Trophoblast cell (in vitro differentiated cells and primary cell): ENCODE results near the gene ABLIM3.
"Not testable (repeated sequence)": the region's sequence is repeated elsewhere in the genome, so short reads cannot be mapped to it uniquely, and the experiment has no call there.

Experiments used
- DNase-seq, 2 donors: peaks; one replicate each; pipeline ENCODE4 v3.0.0-alpha.2; 2016
- H2AFZ ChIP-seq: 2 replicates; pipeline ENCODE4 v1.6.1; 2013; ENCODE audit warnings: low read length, moderate library complexity, mild to moderate bottlenecking; ENCODE audit not compliant: insufficient read depth, poor library complexity
- H2AK5ac ChIP-seq: 2 replicates; pipeline ENCODE4 v1.6.1; 2013; ENCODE audit warnings: mild to moderate bottlenecking, low read length
- H2BK120ac ChIP-seq: 2 replicates; pipeline ENCODE4 v1.6.1; 2013; ENCODE audit warnings: low read length, mild to moderate bottlenecking, moderate library complexity; ENCODE audit not compliant: insufficient read depth, poor library complexity
- H2BK12ac ChIP-seq: 2 replicates; pipeline ENCODE4 v1.6.1; 2013; ENCODE audit warnings: mild to moderate bottlenecking, low read length, moderate library complexity
- H2BK5ac ChIP-seq: 2 replicates; pipeline ENCODE4 v1.6.1; 2013; ENCODE audit warnings: low read length, low read depth, moderate library complexity, mild to moderate bottlenecking; ENCODE audit not compliant: poor library complexity
- H3K14ac ChIP-seq: 2 replicates; pipeline ENCODE4 v1.6.1; 2013; ENCODE audit warnings: mild to moderate bottlenecking, low read length
- H3K18ac ChIP-seq: 2 replicates; pipeline ENCODE4 v1.6.1; 2013; ENCODE audit warnings: mild to moderate bottlenecking, low read length
- H3K23ac ChIP-seq: 2 replicates; pipeline ENCODE4 v1.6.1; 2013; ENCODE audit warnings: low read length
- H3K27ac ChIP-seq: 2 replicates; pipeline ENCODE4 v1.5.1; 2013; ENCODE audit warnings: low read depth, mild to moderate bottlenecking, inconsistent platforms, low read length, moderate library complexity
- H3K27me3 ChIP-seq: 2 replicates; pipeline ENCODE4 v1.6.1; 2013; ENCODE audit warnings: inconsistent platforms, mild to moderate bottlenecking, low read length, moderate library complexity; ENCODE audit not compliant: insufficient read depth
- H3K36me3 ChIP-seq, 2 experiments: 1 replicate in 1 of 2; 2 replicates in 1 of 2; pipeline ENCODE4 v1.6.1; 2013; ENCODE audit warnings: low read length in 2 of 2, mild to moderate bottlenecking in 2 of 2, moderate library complexity in 1 of 2; ENCODE audit not compliant: insufficient read depth in 2 of 2, control insufficient read depth in 1 of 2
- H3K4ac ChIP-seq: 2 replicates; pipeline ENCODE4 v1.6.1; 2013; ENCODE audit warnings: low read depth, mild to moderate bottlenecking, low read length, moderate library complexity
- H3K4me1 ChIP-seq, 2 experiments: 1 replicate in 1 of 2; 2 replicates in 1 of 2; pipeline ENCODE4 v1.6.1; 2013; ENCODE audit warnings: low read length in 2 of 2, mild to moderate bottlenecking in 2 of 2, moderate library complexity in 1 of 2; ENCODE audit not compliant: insufficient read depth in 2 of 2, control insufficient read depth in 1 of 2
- H3K4me2 ChIP-seq: 2 replicates; pipeline ENCODE4 v1.6.1; 2013; ENCODE audit warnings: inconsistent platforms, mild to moderate bottlenecking, low read length, moderate library complexity
- H3K4me3 ChIP-seq: 2 replicates; pipeline ENCODE4 v1.5.1; 2013; ENCODE audit warnings: mild to moderate bottlenecking, low read depth, low read length, inconsistent platforms
- H3K79me1 ChIP-seq: one replicate; pipeline ENCODE4 v1.6.1; 2013; ENCODE audit warnings: low read length
- H3K79me2 ChIP-seq: 2 replicates; pipeline ENCODE4 v1.6.1; 2013; ENCODE audit warnings: low read length, mild to moderate bottlenecking; ENCODE audit not compliant: control insufficient read depth, insufficient read depth, poor library complexity
- H3K9ac ChIP-seq: 2 replicates; pipeline ENCODE4 v1.6.1; 2013; ENCODE audit warnings: mild to moderate bottlenecking, low read length
- H3K9me3 ChIP-seq: 2 replicates; pipeline ENCODE4 v1.6.1; 2013; ENCODE audit warnings: low read depth, mild to moderate bottlenecking, control low read depth, inconsistent platforms, low read length; ENCODE audit not compliant: insufficient read depth
- H4K12ac ChIP-seq: 2 replicates; pipeline ENCODE4 v1.6.1; 2013; ENCODE audit warnings: low read depth, mild to moderate bottlenecking, low read length, moderate library complexity
- H4K8ac ChIP-seq: 2 replicates; pipeline ENCODE4 v1.6.1; 2013; ENCODE audit warnings: low read depth, mild to moderate bottlenecking, low read length, moderate library complexity
- H4K91ac ChIP-seq: one replicate; pipeline ENCODE4 v1.6.1; 2013; ENCODE audit warnings: low read depth, mild to moderate bottlenecking, low read length, moderate library complexity
- WGBS: extraction: QIAGEN DNeasy Blood & Tissue Kit; methylation state at CpG from one replicate; pipeline ENCODE4 v1.1.7; 2013; ENCODE audit warnings: missing lambda C conversion rate; ENCODE audit not compliant: insufficient read length, insufficient coverage; ENCODE audit errors: extremely low coverage; 5-methylcytosine and 5-hydroxymethylcytosine counted together

Gene ABLIM3

DNA sequence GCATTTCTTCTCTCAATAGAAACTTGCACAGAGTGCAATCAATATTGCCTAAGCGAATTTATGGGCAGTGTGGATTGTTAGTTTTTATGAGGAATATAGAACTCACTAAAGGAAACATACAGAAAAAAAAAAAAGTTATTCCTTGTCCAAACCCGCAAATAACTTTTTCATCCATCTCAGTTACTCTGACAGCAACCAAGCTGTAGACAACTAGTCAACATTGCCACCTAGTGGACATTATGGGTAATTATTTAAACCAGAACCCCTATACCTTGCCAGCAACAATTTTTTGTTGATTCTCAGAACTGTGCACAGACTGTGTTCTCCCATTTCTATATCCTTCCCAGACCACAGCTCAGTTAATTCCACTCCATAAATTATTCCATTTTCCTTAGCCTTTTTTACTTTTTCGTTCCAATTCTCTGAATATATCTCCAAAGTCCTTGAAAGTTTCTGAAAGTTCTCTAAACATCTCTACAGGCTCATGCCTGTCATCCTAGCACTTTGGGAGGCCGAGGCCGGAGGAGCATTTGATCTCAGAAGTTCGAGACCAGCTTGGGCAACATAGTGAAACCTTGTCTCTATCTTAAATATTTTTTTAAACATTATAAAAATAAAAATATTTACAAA lies 127.8 kb downstream of the ABLIM3 start:
- Histone ChIP-seq H2AK5ac (no peak overlapping the region), H3K4me3 (no peak overlapping the region)

DNA sequence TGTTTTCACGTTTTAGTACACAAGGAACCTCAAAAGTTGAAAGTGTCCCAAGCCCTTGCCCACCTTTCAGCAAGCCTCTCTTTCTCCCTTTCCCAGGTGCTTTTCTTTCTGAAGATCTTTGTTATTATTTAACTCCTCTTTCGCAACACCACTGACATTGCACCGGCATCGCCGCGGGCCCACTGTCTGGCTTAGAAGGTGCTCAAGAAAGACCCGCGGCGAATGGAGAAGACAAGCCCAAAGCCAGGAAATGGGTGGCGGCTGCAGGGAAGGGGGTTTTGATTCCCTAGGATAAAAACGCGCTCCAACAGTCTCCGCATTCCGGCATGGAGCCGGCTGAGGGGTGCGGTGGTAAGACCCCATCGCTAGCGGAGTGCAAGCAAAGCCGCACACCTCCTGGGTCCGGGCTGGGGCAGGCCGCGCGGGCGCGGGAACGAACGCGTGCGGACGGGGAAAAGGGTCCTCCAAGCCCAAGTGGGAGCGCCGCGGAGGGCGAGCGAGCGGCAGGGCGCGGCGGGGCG lies 130.0 kb downstream of the ABLIM3 start:
- H2AFZ ChIP-seq = peak overlapping the region; percentile 87
- no peaks in the 10 kb centered on the region for H3K36me3 ChIP-seq
- H2AK5ac ChIP-seq = no peak overlapping the region
- peak overlapping the region; percentile 14 for H2BK5ac ChIP-seq
- H3K4me1 ChIP-seq = peaks cover 4 to 6% of the 10 kb centered on the region in 2 experiments
- no peaks in the 10 kb centered on the region for H3K27me3 ChIP-seq
- peak overlapping the region; percentile 81 for H3K14ac ChIP-seq
- peaks cover 4% of the 10 kb centered on the region for H3K79me1 ChIP-seq
- H3K18ac ChIP-seq = peak overlapping the region; percentile 57
- peak overlapping the region; percentile 56 for H2BK120ac ChIP-seq
- no peak overlapping the region for H3K23ac ChIP-seq
- peak overlapping the region; percentile 83 for H3K4me3 ChIP-seq
- H3K27ac ChIP-seq = peak overlapping the region; percentile 32
- no CpG with 5 or more reads among the region's 40 CpGs for WGBS
- H4K8ac ChIP-seq = peak overlapping the region; percentile 85
- peak overlapping the region; percentile 22 for H4K12ac ChIP-seq
- H4K91ac ChIP-seq = peak overlapping the region; percentile 92
- H3K9me3 ChIP-seq = no peaks in the 10 kb centered on the region
- H3K4me2 ChIP-seq = peak overlapping the region; percentile 96
- peak overlapping the region; percentile 29 for H3K4ac ChIP-seq
- H3K79me2 ChIP-seq = peaks cover 3% of the 10 kb centered on the region
- DNase-seq = peak; percentile 83 to 85
- peak overlapping the region; percentile 84 for H3K9ac ChIP-seq
- H2BK12ac ChIP-seq = no peak overlapping the region

More for the DNA sequence above, 127.8 kb downstream of the ABLIM3 start:
- Histone ChIP-seq H3K18ac (no peak overlapping the region), H3K4ac (no peak overlapping the region), H4K91ac (no peak overlapping the region), H3K79me2 (peaks cover 3% of the 10 kb centered on the region), H3K23ac (no peak overlapping the region), H3K9me3 (no peaks in the 10 kb centered on the region), H3K36me3 (no peaks in the 10 kb centered on the region), H4K12ac (no peak overlapping the region), H3K4me2 (no peak overlapping the region), H3K27ac (no peak overlapping the region), H3K4me1 (peaks cover 4 to 6% of the 10 kb centered on the region in 2 experiments), H3K79me1 (peaks cover 4% of the 10 kb centered on the region), H2AFZ (no peak overlapping the region), H2BK120ac (no peak overlapping the region), H4K8ac (no peak overlapping the region), H2BK12ac (no peak overlapping the region), H3K9ac (no peak overlapping the region), H3K14ac (no peak overlapping the region), H2BK5ac (no peak overlapping the region), H3K27me3 (no peaks in the 10 kb centered on the region)
- WGBS = no CpG with 5 or more reads among the region's 6 CpGs
- peak in 1 of 2 donors; percentile 86 for DNase-seq

DNA sequence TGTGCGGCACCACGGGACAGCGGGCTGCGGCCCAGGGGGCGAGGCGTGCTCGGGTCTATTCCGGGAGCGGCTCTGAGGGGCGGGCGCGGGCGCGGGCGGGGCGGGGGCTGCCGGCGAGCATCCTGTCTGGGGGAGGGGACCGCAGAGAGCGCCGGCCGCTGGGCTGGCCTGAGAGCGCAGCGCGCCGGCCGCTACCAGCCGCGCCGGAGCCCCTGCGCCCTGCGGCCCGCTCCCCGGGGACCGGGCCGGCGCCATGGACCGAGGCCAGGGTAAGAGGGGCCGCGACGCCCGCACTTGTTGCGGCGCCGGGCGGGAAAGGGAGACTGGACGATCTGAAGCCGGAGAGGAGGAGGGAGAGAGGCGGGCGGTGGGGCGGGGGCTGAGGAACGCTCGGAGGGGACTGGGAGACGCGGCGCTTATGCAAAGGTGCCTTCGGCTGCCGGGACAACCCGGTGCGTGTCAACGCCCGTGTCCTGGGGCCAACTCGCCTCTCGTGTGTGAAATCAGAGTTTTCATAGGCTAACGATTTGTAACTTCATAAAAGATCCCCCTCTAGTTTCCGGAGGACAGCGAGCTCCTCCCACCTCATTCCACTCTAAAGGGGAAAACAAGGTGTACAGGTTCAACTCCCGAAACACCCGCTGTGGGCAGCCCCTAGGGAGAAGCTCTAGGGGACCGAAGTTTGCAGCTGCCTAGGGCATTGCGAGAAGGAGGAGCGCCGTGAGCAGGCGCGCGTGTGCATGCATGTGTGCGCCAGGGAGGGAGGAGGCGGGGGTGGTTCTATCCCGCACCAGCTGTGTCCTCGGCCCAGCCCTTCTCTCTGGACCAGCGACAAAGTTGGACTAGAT lies 130.6 kb downstream of the ABLIM3 start, which contains the start of gene AFAP1L1:
Gene AFAP1L1 (plus strand): TSS at position 144 of the 848 bp plus-strand sequence. CDS start 110 bp downstream, at position 254.
- Histone ChIP-seq H3K4me3 (peak within 1 kb of the TSS; percentile 83), H2BK12ac (no peak within 1 kb of the TSS), H4K91ac (peak within 1 kb of the TSS; percentile 92), H2BK5ac (peak within 1 kb of the TSS; percentile 56), H3K4me1 (peaks cover 4 to 6% of the 10 kb centered on the region in 2 experiments), H3K14ac (peak within 1 kb of the TSS; percentile 81), H2BK120ac (peak within 1 kb of the TSS; percentile 56), H3K9ac (peak within 1 kb of the TSS; percentile 84), H3K18ac (peak within 1 kb of the TSS; percentile 62), H3K36me3 (no peaks in the 10 kb centered on the region), H3K4ac (peak within 1 kb of the TSS; percentile 29), H3K27me3 (no peaks in the 10 kb centered on the region), H2AK5ac (no peak within 1 kb of the TSS), H2AFZ (peak within 1 kb of the TSS; percentile 87), H3K79me1 (peaks cover 4% of the 10 kb centered on the region), H4K12ac (peak within 1 kb of the TSS; percentile 22), H3K9me3 (no peaks in the 10 kb centered on the region), H3K4me2 (peak within 1 kb of the TSS; percentile 96), H3K27ac (peak within 1 kb of the TSS; percentile 32), H4K8ac (peak within 1 kb of the TSS; percentile 85), H3K79me2 (peaks cover 3% of the 10 kb centered on the region), H3K23ac (no peak within 1 kb of the TSS)
- WGBS = no CpG with 5 or more reads among the region's 81 CpGs
- DNase-seq = peak; percentile 96 to 97

DNA sequence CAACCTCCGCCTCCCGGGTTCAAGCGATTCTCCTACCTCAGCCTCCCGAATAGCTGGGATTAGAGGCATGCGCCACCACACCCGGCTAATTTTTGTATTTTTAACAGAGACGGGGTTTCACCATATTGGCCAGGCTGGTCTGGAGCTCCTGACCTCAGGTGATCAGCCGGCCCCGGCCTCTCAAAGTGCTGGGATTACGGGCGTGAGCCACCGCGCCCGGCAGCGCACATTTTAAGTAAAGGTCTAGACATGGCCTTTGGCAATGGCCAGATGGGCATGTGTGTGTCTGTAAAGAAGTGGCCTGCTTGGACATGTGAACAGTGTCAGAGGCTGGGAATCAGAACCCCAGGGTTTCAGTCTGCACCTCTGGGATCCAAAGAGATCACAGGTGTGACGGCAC lies 131.5 kb downstream of the ABLIM3 start:
- not testable (repeated sequence) for H3K9ac ChIP-seq, H2AK5ac ChIP-seq, H4K91ac ChIP-seq, H3K4me3 ChIP-seq, H4K8ac ChIP-seq, H4K12ac ChIP-seq, H3K79me2 ChIP-seq, H3K23ac ChIP-seq, H3K14ac ChIP-seq, H2BK5ac ChIP-seq, H3K79me1 ChIP-seq, H3K9me3 ChIP-seq, H3K4me2 ChIP-seq, H3K27me3 ChIP-seq, H2AFZ ChIP-seq, H2BK120ac ChIP-seq, H3K27ac ChIP-seq, H3K4me1 ChIP-seq, H3K18ac ChIP-seq, H3K36me3 ChIP-seq, H2BK12ac ChIP-seq, H3K4ac ChIP-seq
- DNase-seq = peak; percentile 41 to 54
- WGBS = no CpG with 5 or more reads among the region's 16 CpGs
